GM21717 (cell line): ENCODE results near the gene TBPL1.
"Not testable (repeated sequence)": the region's sequence is repeated elsewhere in the genome, so short reads cannot be mapped to it uniquely, and the experiment has no call there.

Experiments used
- ATAC-seq: cut with Tn5 transposase; IDR thresholded peaks from one replicate; pipeline ENCODE4 v1.9.1; 2021; ENCODE audit warnings: mild to moderate bottlenecking, moderate library complexity; ENCODE audit not compliant: unreplicated experiment

TBPL1 gene

DNA sequence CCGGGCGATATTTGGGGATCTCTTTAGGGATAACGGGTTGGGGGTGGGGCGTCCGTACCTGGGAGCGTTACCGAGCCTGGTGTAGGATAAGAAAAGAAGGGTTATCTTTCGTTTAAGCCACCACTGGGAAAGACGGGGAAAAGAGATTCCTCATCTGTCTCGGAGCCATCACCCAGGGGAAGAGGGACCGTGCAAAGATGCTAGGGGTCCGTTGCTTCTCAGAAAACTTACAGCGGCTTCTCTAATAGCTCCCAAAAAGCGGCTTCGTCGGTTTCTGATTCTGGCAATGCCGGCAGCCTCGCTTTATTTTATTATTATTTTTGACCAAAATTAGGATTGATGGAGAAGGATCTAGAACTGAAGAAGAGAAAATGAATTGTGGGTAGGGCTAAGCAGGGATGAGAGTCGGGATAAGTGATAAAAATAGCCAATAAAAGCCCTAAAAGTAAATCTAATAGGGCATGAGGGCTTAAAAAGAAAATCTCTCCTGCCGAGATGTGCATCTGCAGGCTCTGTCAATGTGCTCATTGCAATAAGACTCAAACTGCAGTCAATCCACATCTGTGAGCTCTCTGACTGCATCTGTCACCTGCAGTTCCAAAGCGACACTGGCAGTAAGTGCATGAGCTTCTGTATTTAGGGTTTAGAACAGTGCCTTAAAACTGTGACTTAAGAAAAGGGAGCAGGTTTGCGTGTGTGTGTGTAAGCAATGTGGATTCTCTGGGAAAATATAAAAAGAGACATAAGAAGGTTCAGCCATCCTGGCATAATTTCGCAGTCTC lies 801 bp downstream of the TBPL1 start:
- no peak for ATAC-seq

- no peak for ATAC-seq
These were observed 1.9 kb downstream of the TBPL1 start for GRCh38 chr6:133954657-133955576.

- ATAC-seq: no peak
These were observed 2.8 kb downstream of the TBPL1 start for GRCh38 chr6:133955582-133956415.

DNA sequence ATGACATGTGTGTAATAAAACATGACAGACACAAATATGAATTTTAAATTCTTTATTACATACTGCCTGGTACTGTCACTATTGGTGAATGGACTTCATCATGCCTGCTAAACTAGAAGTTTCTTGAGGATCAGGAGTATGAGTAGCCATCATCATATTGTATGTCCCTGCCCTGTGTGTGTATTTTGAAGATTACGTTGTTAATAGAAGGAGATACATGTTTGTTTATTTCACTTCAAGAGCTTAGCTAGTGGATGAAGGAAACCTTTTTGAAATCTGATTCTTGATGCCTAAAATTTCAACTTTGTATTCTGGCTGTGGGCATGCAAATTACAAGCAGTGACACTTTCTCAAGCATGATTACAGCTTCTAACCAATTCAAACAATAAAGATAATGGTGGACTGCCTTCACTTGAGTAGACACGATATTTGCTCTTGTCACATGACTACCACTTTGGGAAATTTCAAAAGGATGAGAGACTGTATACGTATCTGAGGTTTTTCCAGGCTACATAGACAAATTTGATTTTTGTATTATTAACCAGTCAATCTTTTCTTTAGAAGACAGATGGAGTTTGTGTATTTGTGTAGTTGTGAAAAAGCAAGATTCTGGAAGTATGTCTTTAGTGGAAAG lies 3.5 kb downstream of the TBPL1 start:
- no peak for ATAC-seq

- ATAC-seq: no peak
These were observed 4.2 kb downstream of the TBPL1 start for GRCh38 chr6:133957227-133957626.

- ATAC-seq: no peak
These were observed 4.8 kb downstream of the TBPL1 start for GRCh38 chr6:133957780-133958242.

DNA sequence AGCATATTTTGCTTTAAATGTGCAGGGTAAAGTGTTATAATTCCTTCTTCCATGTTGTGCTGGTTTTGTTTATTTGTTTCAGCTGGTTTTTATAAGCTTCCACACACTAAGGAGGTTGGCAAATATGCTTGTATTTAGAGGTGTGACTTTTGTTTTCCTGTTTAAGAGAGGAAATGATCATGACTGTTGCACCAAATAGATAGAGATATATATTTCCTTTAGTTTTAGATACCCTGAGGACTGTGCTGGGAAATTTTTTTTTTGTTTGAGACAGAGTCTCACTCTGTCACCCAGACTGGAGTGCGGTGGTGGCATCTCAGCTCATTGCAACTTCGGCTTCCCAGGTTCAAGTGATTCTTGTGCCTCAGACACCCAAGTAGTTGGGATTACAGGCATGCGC lies 5.8 kb downstream of the TBPL1 start:
- ATAC-seq: no peak

GRCh38 chr6:133959667-133960368 lies 6.8 kb downstream of the TBPL1 start:
- ATAC-seq: no peak

DNA sequence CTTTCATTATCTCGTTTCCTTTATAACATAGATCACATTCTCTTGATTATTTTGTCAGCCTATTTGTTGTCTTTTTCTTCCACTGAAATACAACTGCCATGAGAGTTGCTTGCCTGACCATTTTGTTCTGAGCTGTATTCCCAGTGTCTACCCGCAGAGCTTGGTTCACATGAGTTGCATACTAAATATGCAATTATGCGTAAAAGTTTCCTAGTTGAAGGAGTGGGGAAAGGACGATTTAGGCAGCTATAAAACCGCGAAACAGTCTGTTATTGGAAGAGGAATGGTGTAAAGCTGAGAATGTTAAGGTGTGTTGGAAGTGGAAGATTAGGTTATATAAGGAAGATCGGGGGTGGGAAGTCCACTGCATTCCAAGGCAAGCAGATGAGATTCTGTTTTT lies 8.8 kb downstream of the TBPL1 start:
- no peak for ATAC-seq

- ATAC-seq: no peak
These were observed 11.0 kb downstream of the TBPL1 start for GRCh38 chr6:133964052-133964451.

DNA sequence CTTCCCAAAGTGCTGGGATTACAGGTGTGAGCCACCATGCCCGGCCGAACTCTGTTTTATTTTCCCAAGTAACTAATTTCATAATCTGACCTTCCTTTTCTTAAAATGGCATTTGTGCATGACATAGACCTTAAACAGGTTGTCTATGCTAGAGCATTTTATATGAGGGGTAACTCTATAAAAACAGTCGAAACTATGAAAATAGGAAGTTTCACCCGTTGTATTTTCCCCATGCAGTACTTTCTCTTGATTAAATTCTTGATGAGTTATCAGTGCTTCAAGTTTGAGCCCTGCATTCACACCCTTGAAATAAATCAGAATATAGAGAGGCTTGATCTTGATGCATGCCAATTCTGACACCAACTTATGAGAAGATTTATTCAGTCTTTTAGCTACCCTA lies 11.7 kb downstream of the TBPL1 start:
- ATAC-seq: no peak

- no peak for ATAC-seq
These were observed 12.9 kb downstream of the TBPL1 start for GRCh38 chr6:133965817-133966360.

GRCh38 chr6:133966654-133967329 lies 13.8 kb downstream of the TBPL1 start:
- peak; percentile 90 for ATAC-seq

GRCh38 chr6:133967347-133967746 lies 14.3 kb downstream of the TBPL1 start:
- ATAC-seq: no peak

GRCh38 chr6:133967835-133968234 lies 14.8 kb downstream of the TBPL1 start:
- not testable (repeated sequence) for ATAC-seq

DNA sequence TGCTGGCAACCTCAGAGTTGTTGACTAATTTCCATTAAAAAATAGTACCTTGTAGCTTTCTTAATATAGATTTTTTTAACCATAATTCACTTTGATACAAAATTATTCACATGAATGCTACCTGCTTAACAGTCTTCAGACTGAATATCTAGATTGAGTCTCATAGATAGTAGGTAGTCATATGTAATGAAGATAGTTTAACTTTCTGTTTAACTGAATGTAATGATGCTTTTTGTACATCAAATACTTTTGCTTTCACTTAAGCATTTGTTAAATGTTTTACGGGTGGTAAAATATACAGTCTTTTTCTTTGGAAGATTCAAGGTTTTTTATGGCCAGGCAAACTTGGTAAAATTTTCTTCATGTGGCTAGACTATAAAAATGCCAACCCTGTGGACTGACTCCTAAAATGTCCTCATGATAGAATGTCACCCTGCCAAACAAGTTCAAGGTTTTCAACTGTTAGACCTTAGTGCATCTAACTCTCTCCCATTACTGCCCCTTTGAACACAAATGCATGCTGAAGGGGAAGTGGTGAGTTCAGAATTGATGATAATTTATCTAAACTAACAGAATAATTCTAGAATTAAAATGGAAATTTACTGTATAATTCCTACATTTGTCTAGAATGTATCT lies 16.4 kb downstream of the TBPL1 start:
- no peak for ATAC-seq

DNA sequence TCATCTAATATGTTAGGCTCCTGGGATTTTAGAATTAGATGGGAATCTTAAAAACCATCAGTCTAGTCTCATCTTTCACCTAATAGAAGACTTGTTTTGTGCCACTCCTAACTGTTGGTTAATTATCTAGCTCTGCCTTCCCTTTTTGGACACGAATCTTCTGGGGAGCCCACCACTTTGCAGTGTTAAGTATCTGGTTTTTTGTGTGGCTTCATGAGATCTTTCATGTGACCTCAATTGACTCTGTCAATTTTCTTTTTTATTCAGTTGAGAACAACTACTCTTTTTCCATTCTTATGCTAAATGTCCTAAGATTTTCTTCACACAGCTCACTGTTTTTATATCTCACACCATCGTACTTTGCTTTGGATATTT lies 16.9 kb downstream of the TBPL1 start:
- no peak for ATAC-seq

DNA sequence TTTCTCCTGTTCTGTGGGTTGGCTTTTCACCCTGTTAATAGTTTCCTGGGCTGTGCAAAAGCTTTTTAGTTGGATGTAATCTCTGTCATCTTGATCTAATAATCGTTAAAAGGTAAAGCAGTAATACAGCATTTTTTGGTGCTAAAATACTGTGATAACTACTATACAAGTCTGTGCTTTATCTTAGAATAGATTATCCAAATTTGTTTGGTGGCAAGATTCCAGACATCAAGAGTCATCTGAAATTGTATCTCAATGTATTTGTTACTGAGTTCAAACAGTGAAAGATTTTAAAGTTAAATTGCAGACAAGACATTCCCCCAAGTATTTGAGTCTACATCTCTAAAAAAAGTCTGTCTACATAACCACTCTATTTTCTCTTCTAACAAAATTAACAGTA lies 18.8 kb downstream of the TBPL1 start:
- no peak for ATAC-seq

DNA sequence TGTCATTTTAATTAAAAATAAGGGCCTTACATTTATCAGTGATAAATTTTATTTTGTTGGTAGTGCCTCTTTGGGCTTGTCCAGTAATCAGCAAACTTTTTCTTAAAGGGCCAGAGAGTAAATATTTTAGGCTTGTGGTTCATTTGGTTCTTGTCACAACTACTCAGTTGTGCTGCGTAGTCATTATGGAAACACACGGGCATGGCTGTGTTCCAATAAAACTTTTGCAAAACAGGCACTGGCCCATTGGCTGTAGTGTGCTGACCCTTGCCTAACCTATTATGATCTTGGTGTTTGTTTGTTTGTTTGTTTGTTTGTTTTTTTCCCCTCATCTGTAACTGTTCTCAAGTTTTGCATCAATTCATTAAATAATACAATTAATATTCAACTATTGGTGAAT lies 19.4 kb downstream of the TBPL1 start:
- no peak for ATAC-seq
